Subcutaneous abdominal adipose tissue (tissue), 5 donors: ENCODE measurements around the gene CMBL.
A peak's percentile ranks its signal among the peaks of the same experiment; 100 is the strongest.

Experiments
- H3K27ac ChIP-seq: one replicate; pipeline ENCODE4 v1.7.0; 2013; ENCODE audit warnings: low read depth, mild to moderate bottlenecking, inconsistent platforms, low read length, moderate library complexity
- H3K27me3 ChIP-seq, 5 donors: one replicate each; pipeline ENCODE4 v1.7.0; 2013; ENCODE audit warnings: low read length in 5 of 5, inconsistent platforms in 1 of 5; ENCODE audit not compliant: control insufficient read depth in 5 of 5, insufficient read depth in 4 of 5
- H3K36me3 ChIP-seq, 5 donors: one replicate each; pipeline ENCODE4 v1.7.0; 2013; ENCODE audit warnings: low read length in 5 of 5; ENCODE audit not compliant: control insufficient read depth in 5 of 5, insufficient read depth in 5 of 5
- H3K4me1 ChIP-seq, 5 donors: one replicate each; pipeline ENCODE4 v1.7.0; 2013; ENCODE audit warnings: low read length in 5 of 5, mild to moderate bottlenecking in 3 of 5, moderate library complexity in 1 of 5; ENCODE audit not compliant: control insufficient read depth in 5 of 5, insufficient read depth in 5 of 5
- H3K4me3 ChIP-seq, 5 donors: one replicate each; pipeline ENCODE4 v1.7.0; 2013; ENCODE audit warnings: low read length in 5 of 5, low read depth in 1 of 5
- H3K9ac ChIP-seq, 5 donors: one replicate each; pipeline ENCODE4 v1.7.0; 2013; ENCODE audit warnings: low read length in 5 of 5, mild to moderate bottlenecking in 4 of 5, moderate library complexity in 3 of 5
- H3K9me3 ChIP-seq, 5 donors: one replicate each; pipeline ENCODE4 v1.7.0; 2013; ENCODE audit warnings: low read length in 5 of 5; ENCODE audit not compliant: control insufficient read depth in 5 of 5
- donor health status: healthy.
- donor health status: healthy.
- donor health status: healthy.
- donor health status: healthy.
- donor health status: healthy.

Gene CMBL

GRCh38 chr5:10264604-10265003 lies 43.1 kb downstream of the CMBL start:
- H3K36me3 ChIP-seq = peaks cover 31 to 63% (median 56%) of the 10 kb centered on the region in 5 donors
- no peak overlapping the region for H3K4me3 ChIP-seq
- no peaks in the 10 kb centered on the region for H3K9me3 ChIP-seq
- H3K27ac ChIP-seq = peak overlapping the region; percentile 79
- H3K4me1 ChIP-seq = peaks cover 0 to 29% (median 3%) of the 10 kb centered on the region in 5 donors
- peaks cover 0 to 2% (median 0%) of the 10 kb centered on the region in 5 donors for H3K27me3 ChIP-seq
- peak overlapping the region in 1 of 5 donors; percentile 35 for H3K9ac ChIP-seq

GRCh38 chr5:10262995-10263394 lies 44.7 kb downstream of the CMBL start:
- Histone ChIP-seq H3K9me3 (no peaks in the 10 kb centered on the region), H3K4me3 (no peak overlapping the region), H3K27ac (no peak overlapping the region), H3K36me3 (peaks cover 39 to 79% (median 72%) of the 10 kb centered on the region in 5 donors), H3K9ac (no peak overlapping the region), H3K27me3 (no peaks in the 10 kb centered on the region), H3K4me1 (peaks cover 0 to 29% (median 3%) of the 10 kb centered on the region in 5 donors)

GRCh38 chr5:10262121-10262774 lies 45.5 kb downstream of the CMBL start:
- Histone ChIP-seq H3K9me3 (no peaks in the 10 kb centered on the region), H3K4me1 (peaks cover 0 to 26% (median 3%) of the 10 kb centered on the region in 5 donors), H3K27ac (no peak overlapping the region), H3K27me3 (no peaks in the 10 kb centered on the region), H3K9ac (no peak overlapping the region), H3K4me3 (no peak overlapping the region), H3K36me3 (peaks cover 42 to 87% (median 79%) of the 10 kb centered on the region in 5 donors)

- H3K27ac ChIP-seq = no peak overlapping the region
- H3K4me1 ChIP-seq = peaks cover 0 to 31% (median 8%) of the 10 kb centered on the region in 5 donors
- H3K27me3 ChIP-seq = no peaks in the 10 kb centered on the region
- H3K9me3 ChIP-seq = no peaks in the 10 kb centered on the region
- H3K36me3 ChIP-seq = peaks cover 44 to 98% (median 90%) of the 10 kb centered on the region in 5 donors
- H3K9ac ChIP-seq = no peak overlapping the region
- H3K4me3 ChIP-seq = no peak overlapping the region
Observed at GRCh38 chr5:10261065-10261464, 46.6 kb downstream of the CMBL start.

GRCh38 chr5:10259899-10260298 lies 47.8 kb downstream of the CMBL start:
- Histone ChIP-seq H3K36me3 (peaks cover 49 to 99% (median 94%) of the 10 kb centered on the region in 5 donors), H3K9me3 (no peaks in the 10 kb centered on the region), H3K27me3 (no peaks in the 10 kb centered on the region), H3K4me3 (no peak overlapping the region), H3K27ac (no peak overlapping the region), H3K9ac (no peak overlapping the region), H3K4me1 (peaks cover 0 to 27% (median 8%) of the 10 kb centered on the region in 5 donors)

- H3K27me3 ChIP-seq = no peaks in the 10 kb centered on the region
- peaks cover 46 to 89% (median 82%) of the 10 kb centered on the region in 5 donors for H3K36me3 ChIP-seq
- H3K9me3 ChIP-seq = no peaks in the 10 kb centered on the region
- H3K9ac ChIP-seq = no peak overlapping the region
- no peak overlapping the region for H3K4me3 ChIP-seq
- H3K4me1 ChIP-seq = peaks cover 0 to 26% (median 11%) of the 10 kb centered on the region in 5 donors
- no peak overlapping the region for H3K27ac ChIP-seq
Observed at GRCh38 chr5:10257870-10258269, 49.8 kb downstream of the CMBL start.

GRCh38 chr5:10254686-10255085 lies 53.0 kb downstream of the CMBL start:
- no peak overlapping the region for H3K4me3 ChIP-seq
- no peaks in the 10 kb centered on the region for H3K9me3 ChIP-seq
- H3K36me3 ChIP-seq = peaks cover 27 to 57% (median 53%) of the 10 kb centered on the region in 5 donors
- no peaks in the 10 kb centered on the region for H3K27me3 ChIP-seq
- no peak overlapping the region for H3K27ac ChIP-seq
- H3K4me1 ChIP-seq = peaks cover 6 to 43% (median 28%) of the 10 kb centered on the region in 5 donors
- no peak overlapping the region for H3K9ac ChIP-seq

- Histone ChIP-seq H3K4me1 (peaks cover 7 to 52% (median 37%) of the 10 kb centered on the region in 5 donors), H3K36me3 (peaks cover 21 to 44% (median 40%) of the 10 kb centered on the region in 5 donors), H3K9me3 (no peaks in the 10 kb centered on the region), H3K4me3 (no peak overlapping the region), H3K9ac (no peak overlapping the region), H3K27me3 (no peaks in the 10 kb centered on the region), H3K27ac (no peak overlapping the region)
Observed at GRCh38 chr5:10253390-10253789, 54.3 kb downstream of the CMBL start.

- Histone ChIP-seq H3K36me3 (peaks cover 15 to 24% (median 21%) of the 10 kb centered on the region in 5 donors), H3K27ac (peak overlapping the region; percentile 94), H3K9ac (peak overlapping the region in 4 of 5 donors; percentile 96 to 99 (median 97)), H3K4me1 (peaks cover 7 to 44% (median 34%) of the 10 kb centered on the region in 5 donors), H3K27me3 (no peaks in the 10 kb centered on the region), H3K4me3 (peak overlapping the region; percentile 90 to 98 (median 95)), H3K9me3 (no peaks in the 10 kb centered on the region)
Observed at GRCh38 chr5:10251405-10251804, 56.3 kb downstream of the CMBL start.

GRCh38 chr5:10250806-10251276 lies 56.9 kb downstream of the CMBL start:
- Histone ChIP-seq H3K27ac (peak overlapping the region; percentile 94), H3K27me3 (no peaks in the 10 kb centered on the region), H3K9me3 (no peaks in the 10 kb centered on the region), H3K9ac (peak overlapping the region; percentile 89 to 99 (median 97)), H3K36me3 (peaks cover 12 to 19% (median 15%) of the 10 kb centered on the region in 5 donors), H3K4me3 (peak overlapping the region; percentile 90 to 98 (median 95)), H3K4me1 (peaks cover 7 to 38% (median 31%) of the 10 kb centered on the region in 5 donors)
